Suprapubic skin (tissue), 4 donors: ENCODE results near the gene ARSB. TPM values are rescaled to one million over a fixed set of nuclear protein-coding genes. Genes with fewer than 3 reads are reported as not detected.

Experiments
- DNase-seq, 2 donors: peaks; one replicate each; pipeline ENCODE4 v3.0.0-alpha.2; 2019; ENCODE audit warnings: low spot score in 2 of 2
- H3K27ac ChIP-seq: fragments of 200-600 bp; sonication (generic); one replicate; pipeline ENCODE4 v1.5.1; 2019
- H3K27me3 ChIP-seq: fragments of 200-600 bp; sonication (generic); one replicate; pipeline ENCODE4 v1.5.1; 2019
- H3K36me3 ChIP-seq: fragments of 200-600 bp; sonication (generic); one replicate; pipeline ENCODE4 v1.5.1; 2019
- H3K4me1 ChIP-seq: fragments of 200-600 bp; sonication (generic); one replicate; pipeline ENCODE4 v1.5.1; 2019
- H3K4me3 ChIP-seq: fragments of 200-600 bp; sonication (generic); one replicate; pipeline ENCODE4 v1.5.1; 2019; ENCODE audit warnings: mild to moderate bottlenecking
- H3K9me3 ChIP-seq: fragments of 200-600 bp; sonication (generic); one replicate; pipeline ENCODE4 v1.5.1; 2019
- CTCF ChIP-seq, 2 donors: fragments of 200-600 bp in 1 of 2; fragments of 450-650 bp in 1 of 2; sonication (generic) in 1 of 2; IDR thresholded peaks; one replicate each; pipeline ENCODE4 v1.5.1; 2016 to 2019; ENCODE audit warnings: antibody characterized with exemption in 2 of 2, mild to moderate bottlenecking in 1 of 2, moderate library complexity in 1 of 2
- EP300 ChIP-seq: sonication (generic); formaldehyde crosslinking; IDR thresholded peaks from one replicate; pipeline ENCODE4 v1.6.1; 2017; ENCODE audit warnings: antibody characterized with exemption
- POLR2A ChIP-seq, 2 donors: fragments of 450-650 bp; IDR thresholded peaks; one replicate each; pipeline ENCODE4 v1.6.1; 2017; ENCODE audit warnings: antibody characterized with exemption in 2 of 2, mild to moderate bottlenecking in 2 of 2, moderate library complexity in 2 of 2
- POLR2AphosphoS5 ChIP-seq, 3 donors: sonication (generic); formaldehyde crosslinking; IDR thresholded peaks; one replicate each; pipeline ENCODE4 v1.6.1; 2017; ENCODE audit warnings: antibody characterized with exemption in 3 of 3
- WGBS: methylation state at CpG from one replicate; pipeline ENCODE4 v1.1.5; 2018; 5-methylcytosine and 5-hydroxymethylcytosine counted together
- total RNA-seq, 4 donors: library from RNA; depleted of rRNA; stranded (reverse); fragments of >200 nt; gene quantifications; one replicate each; pipeline ENCODE4 v1.1.0, GENCODE V29; 2016

Gene ARSB
- total RNA-seq, 4 donors from 2014 or later = 3.1 to 5.1 (median 3.4) TPM

GRCh38 chr5:78823196-78823595, 161.9 kb downstream of the ARSB start:
- WGBS = 100% methylated on average over 1 of the region's 1 CpG
- Histone ChIP-seq H3K27ac (no peak overlapping the region), H3K4me3 (no peak overlapping the region), H3K27me3 (no peaks in the 10 kb centered on the region), H3K4me1 (peaks cover 9% of the 10 kb centered on the region), H3K9me3 (no peaks in the 10 kb centered on the region), H3K36me3 (no peaks in the 10 kb centered on the region)
- TF ChIP-seq CTCF (IDR thresholded peaks at IDR 0.05) (no peak), POLR2A (IDR thresholded peaks at IDR 0.05) (no peak), POLR2AphosphoS5 (IDR thresholded peaks at IDR 0.05) (no peak), EP300 (no peak)
- no peak for DNase-seq

DNA sequence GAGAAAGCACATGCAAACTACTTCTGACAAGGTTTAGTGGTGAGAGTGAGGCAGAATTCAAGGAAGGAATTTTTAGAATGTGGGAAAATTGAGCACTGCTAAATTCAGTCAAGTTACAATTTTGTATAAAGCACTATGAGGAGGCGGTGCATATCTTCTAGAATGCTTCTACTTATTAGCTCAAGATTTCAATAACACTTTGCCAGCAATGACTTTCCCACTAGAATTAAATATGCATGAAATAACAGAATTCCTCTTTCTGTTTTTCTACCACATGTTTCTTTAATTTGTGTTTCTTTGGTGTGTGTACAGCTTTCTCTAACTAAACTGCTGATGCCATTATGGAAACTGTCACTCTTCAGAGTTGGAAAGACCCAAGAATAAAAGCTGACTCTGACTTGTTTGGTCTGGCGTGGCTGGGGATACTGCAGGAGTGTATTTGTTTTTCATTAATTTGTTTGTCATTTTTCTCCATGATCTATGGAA, 163.5 kb downstream of the ARSB start:
- 57% methylated on average over 2 of the region's 2 CpGs for WGBS
- H3K9me3 ChIP-seq = no peaks in the 10 kb centered on the region
- H3K4me1 ChIP-seq = peaks cover 9% of the 10 kb centered on the region
- DNase-seq = no peak
- TF ChIP-seq EP300 (no peak), CTCF (IDR thresholded peaks at IDR 0.05) (no peak), POLR2AphosphoS5 (IDR thresholded peaks at IDR 0.05) (no peak), POLR2A (IDR thresholded peaks at IDR 0.05) (no peak)
- no peak overlapping the region for H3K27ac ChIP-seq
- H3K27me3 ChIP-seq = no peaks in the 10 kb centered on the region
- no peaks in the 10 kb centered on the region for H3K36me3 ChIP-seq
- H3K4me3 ChIP-seq = no peak overlapping the region

GRCh38 chr5:78819707-78820106, 165.4 kb downstream of the ARSB start:
- no peak for DNase-seq
- no peak for TF ChIP-seq EP300
- no peak for TF ChIP-seq POLR2AphosphoS5 (IDR thresholded peaks at IDR 0.05)
- TF ChIP-seq POLR2A (IDR thresholded peaks at IDR 0.05) = no peak
- TF ChIP-seq CTCF (IDR thresholded peaks at IDR 0.05) = no peak
- H3K4me1 ChIP-seq = peaks cover 5% of the 10 kb centered on the region
- H3K36me3 ChIP-seq = no peaks in the 10 kb centered on the region
- 86% methylated on average over 1 of the region's 1 CpG for WGBS
- no peaks in the 10 kb centered on the region for H3K9me3 ChIP-seq
- H3K27ac ChIP-seq = no peak overlapping the region
- H3K27me3 ChIP-seq = no peaks in the 10 kb centered on the region
- no peak overlapping the region for H3K4me3 ChIP-seq

DNA sequence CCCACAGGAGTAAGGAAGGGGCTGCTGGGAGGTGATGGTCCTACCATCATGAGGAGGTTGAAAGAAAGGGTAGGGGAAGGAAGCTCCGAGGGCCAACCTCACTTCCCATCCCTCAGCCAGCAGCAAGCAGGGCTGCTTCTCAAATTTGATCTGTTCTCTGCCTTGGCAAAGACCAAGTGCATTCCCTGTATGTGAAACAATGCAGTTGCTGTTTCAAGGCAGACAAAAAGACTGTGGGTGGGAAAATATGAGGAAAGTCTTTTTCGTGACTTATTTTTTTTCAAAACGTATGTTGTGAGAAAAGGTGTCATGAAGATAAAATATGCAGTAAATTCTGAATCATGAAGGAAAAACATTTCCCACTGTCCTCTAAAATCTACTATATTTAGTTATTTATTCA, 165.9 kb downstream of the ARSB start:
- H3K4me1 ChIP-seq = no peaks in the 10 kb centered on the region
- DNase-seq = no peak
- H3K27me3 ChIP-seq = no peaks in the 10 kb centered on the region
- no peaks in the 10 kb centered on the region for H3K9me3 ChIP-seq
- H3K4me3 ChIP-seq = no peak overlapping the region
- 70% methylated on average over 3 of the region's 3 CpGs for WGBS
- no peaks in the 10 kb centered on the region for H3K36me3 ChIP-seq
- no peak overlapping the region for H3K27ac ChIP-seq
- TF ChIP-seq POLR2AphosphoS5 (IDR thresholded peaks at IDR 0.05) (no peak), EP300 (no peak), POLR2A (IDR thresholded peaks at IDR 0.05) (no peak), CTCF (IDR thresholded peaks at IDR 0.05) (no peak)

DNA sequence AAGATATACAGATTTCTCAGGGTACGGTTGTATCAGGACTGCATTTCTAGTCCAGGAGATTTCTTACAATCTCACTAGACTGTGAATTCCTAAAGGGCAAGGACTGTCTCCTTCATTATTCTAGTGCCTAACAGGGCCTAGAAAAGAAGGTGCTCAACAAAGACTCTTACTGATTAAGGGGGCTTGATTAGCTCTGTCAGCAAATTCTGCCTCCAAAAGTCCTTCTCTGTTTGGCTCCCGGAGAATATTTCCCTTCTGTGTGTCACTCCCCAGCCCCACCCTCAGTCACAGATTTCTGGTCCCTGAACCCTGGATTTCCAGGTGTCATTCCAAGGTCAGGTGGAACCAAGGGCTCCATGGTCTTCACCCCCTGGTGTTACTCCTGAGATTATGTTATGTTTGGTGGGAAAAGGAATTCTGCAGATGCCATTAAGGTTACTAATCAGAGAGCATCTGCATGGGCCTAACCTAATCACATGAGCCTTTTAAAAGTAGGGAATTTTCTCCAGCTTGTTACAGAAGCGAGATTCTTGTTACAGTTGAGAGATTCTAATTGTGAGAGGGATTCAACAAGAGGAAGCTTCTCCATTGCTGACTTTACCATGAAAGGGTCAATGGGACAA, 168.9 kb downstream of the ARSB start:
- Histone ChIP-seq H3K4me3 (no peak overlapping the region), H3K27ac (no peak overlapping the region), H3K27me3 (no peaks in the 10 kb centered on the region), H3K9me3 (no peaks in the 10 kb centered on the region), H3K4me1 (no peaks in the 10 kb centered on the region), H3K36me3 (no peaks in the 10 kb centered on the region)
- DNase-seq = no peak
- 95% methylated on average over 3 of the region's 3 CpGs for WGBS
- TF ChIP-seq POLR2A (IDR thresholded peaks at IDR 0.05) = no peak
- no peak for TF ChIP-seq POLR2AphosphoS5 (IDR thresholded peaks at IDR 0.05)
- no peak for TF ChIP-seq CTCF (IDR thresholded peaks at IDR 0.05)
- no peak for TF ChIP-seq EP300
